ENCODE results near the gene KCTD7. TPM values are rescaled to one million over a fixed set of nuclear protein-coding genes. Genes with fewer than 3 reads are reported as not detected.

Gene KCTD7
- total and polyA plus RNA-seq, 10 of the 15 experiments (the other 5 are each of a cell fraction or from before 2014, with no cell fraction given) = 1.6 to 18.0 (median 9.4) TPM

DNA sequence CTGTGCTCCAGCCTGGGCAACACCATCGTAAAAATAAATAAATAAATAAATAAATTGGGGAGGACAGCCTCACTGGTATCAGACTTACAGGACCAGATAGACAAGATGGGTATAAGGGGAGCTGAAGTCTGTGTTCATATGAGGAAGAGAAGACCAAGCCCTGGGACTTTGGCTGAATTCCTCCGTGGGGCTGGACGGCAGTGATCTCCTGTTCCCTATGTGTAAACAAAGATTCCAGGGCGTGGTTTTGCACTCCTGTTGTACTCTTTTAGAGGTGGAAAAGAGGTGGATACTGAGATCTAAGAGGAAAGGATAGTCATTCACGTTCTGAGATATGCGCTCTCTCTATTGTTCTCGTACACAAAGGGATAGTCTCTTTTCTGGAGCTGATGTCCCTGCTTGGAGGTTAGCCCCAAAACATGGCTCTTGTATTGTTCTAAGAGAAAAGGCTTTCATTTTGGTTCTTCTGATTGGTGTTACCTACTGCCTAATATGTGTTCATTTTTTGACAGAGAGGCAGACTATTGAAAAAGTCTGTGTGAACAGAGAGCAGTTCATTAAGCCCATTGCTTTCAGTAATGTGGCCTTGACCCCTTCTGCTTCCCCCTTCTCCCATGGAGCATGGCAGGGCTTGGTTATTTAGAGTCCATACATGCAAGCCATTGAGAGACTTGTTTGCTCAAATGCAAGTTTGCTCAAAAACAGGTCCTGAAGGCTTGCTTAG is 12.3 kb downstream of the KCTD7 start (continued):
- TF ChIP-seq RAD21 (IDR thresholded peaks at IDR 0.05; ENCODE audit: insufficient read depth, low read depth, low read length) (no peak), BRCA1 (IDR thresholded peaks at IDR 0.05; ENCODE audit: low read depth, low read length) (no peak)

DNA sequence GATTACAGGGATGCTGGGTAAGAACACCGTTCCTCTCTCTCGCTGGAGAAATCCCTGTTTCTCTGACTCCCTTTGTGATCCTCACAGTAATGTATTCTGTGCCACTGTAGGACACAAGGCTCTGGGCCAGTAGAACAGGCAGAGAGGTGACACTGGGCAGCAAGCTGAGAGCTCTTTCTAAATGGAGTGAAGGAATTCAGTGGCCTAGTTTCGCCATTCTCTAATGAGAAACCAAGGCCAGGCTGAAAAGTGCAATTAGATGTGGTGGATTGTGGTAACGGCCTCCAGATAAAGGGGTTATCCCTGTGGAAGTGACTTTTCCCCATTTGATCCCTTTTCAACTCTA is 12.8 kb downstream of the KCTD7 start:
- Histone ChIP-seq H3K36me3 (ENCODE audit: control insufficient read depth in 2 of 2, insufficient read depth in 2 of 2, low read length in 1 of 2) (peaks cover 9 to 30% of the 10 kb centered on the region in 2 experiments; a peak in 3 of 4 replicates), H3K27ac (ENCODE audit: control insufficient read depth, insufficient read depth) (no peak overlapping the region), H3K4me1 (ENCODE audit: control insufficient read depth, insufficient read depth, low read length) (no peaks in the 10 kb centered on the region), H4K20me1 (ENCODE audit: control insufficient read depth, insufficient read depth) (no peaks in the 10 kb centered on the region), H3K9ac (ENCODE audit: control insufficient read depth, insufficient read depth, low read length) (no peak overlapping the region), H3K4me2 (ENCODE audit: control insufficient read depth, insufficient read depth) (no peak overlapping the region), H3K79me2 (ENCODE audit: control insufficient read depth, insufficient read depth, low read length) (no peaks in the 10 kb centered on the region), H3K4me3 (no peak overlapping the region), H3K27me3 (replicated peaks in 1 of 2; ENCODE audit: control insufficient read depth in 2 of 2, insufficient read depth in 2 of 2, low read length in 1 of 2) (no peaks in the 10 kb centered on the region), H3K9me3 (replicated peaks; ENCODE audit: control insufficient read depth, insufficient read depth, low read length) (no peaks in the 10 kb centered on the region), H2AFZ (ENCODE audit: control insufficient read depth, low read depth, low read length) (no peak overlapping the region)
- TF ChIP-seq, protein P1, sequence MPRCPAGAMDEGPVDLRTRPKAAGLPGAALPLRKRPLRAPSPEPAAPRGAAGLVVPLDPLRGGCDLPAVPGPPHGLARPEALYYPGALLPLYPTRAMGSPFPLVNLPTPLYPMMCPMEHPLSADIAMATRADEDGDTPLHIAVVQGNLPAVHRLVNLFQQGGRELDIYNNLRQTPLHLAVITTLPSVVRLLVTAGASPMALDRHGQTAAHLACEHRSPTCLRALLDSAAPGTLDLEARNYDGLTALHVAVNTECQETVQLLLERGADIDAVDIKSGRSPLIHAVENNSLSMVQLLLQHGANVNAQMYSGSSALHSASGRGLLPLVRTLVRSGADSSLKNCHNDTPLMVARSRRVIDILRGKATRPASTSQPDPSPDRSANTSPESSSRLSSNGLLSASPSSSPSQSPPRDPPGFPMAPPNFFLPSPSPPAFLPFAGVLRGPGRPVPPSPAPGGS (IDR thresholded peaks at IDR 0.05; ENCODE audit: borderline replicate concordance, insufficient read depth, low read depth, low read length, poor library complexity, severe bottlenecking) = no peak
- no peak for TF ChIP-seq STAT3 (IDR thresholded peaks at IDR 0.05; ENCODE audit: low read depth, low read length)
- TF ChIP-seq CBX5 (IDR thresholded peaks at IDR 0.05; ENCODE audit: low read depth) = no peak
- TF ChIP-seq FOS (IDR thresholded peaks at IDR 0.05; ENCODE audit: borderline replicate concordance, extremely low read depth, insufficient read length) = no peak
- RAD21 ChIA-PET (ENCODE audit: unreplicated experiment) = no interaction called here
- ATAC-seq = no peak
- BruUV-seq (replicated peaks) = no TSS peak
- 83% methylated on average over 4 of the region's 4 CpGs for WGBS (ENCODE audit: insufficient coverage, insufficient replicate concordance, low lambda C conversion rate, missing lambda C conversion rate)
- DNase-seq (ENCODE audit: low read depth, low spot score) = no peak
- intact Hi-C loops (cut with micrococcal nuclease; ENCODE audit: unreplicated experiment) = no loop called here
- FAIRE-seq = no peak
- CTCF ChIA-PET = no interaction called here
- POLR2A ChIA-PET = no interaction called here
- SMC1A ChIA-PET (ENCODE audit: uncharacterized antibody, unreplicated experiment) = interaction anchor here (1.5 kb wide), 1 partner anchor 8 kb away, joined by 3 read pairs; no protein-coding TSS in a partner anchor
- in situ Hi-C loops (cut with MboI) = no loop called here
